Transverse colon (tissue), 4 donors: Measurements from ENCODE around the gene ENDOV.

Experiments used
- CTCF ChIP-seq, 5 experiments: fragments of 200-600 bp in 3 of 5; fragments of 450-650 bp in 2 of 5; sonication (generic) in 3 of 5; IDR thresholded peaks; 1 replicate in 2 of 5; 2 replicates in 3 of 5; pipeline ENCODE4 v1.5.1; 2016 to 2017; ENCODE audit warnings: antibody characterized with exemption in 5 of 5, inconsistent platforms in 3 of 5, mild to moderate bottlenecking in 2 of 5, moderate library complexity in 1 of 5
- EP300 ChIP-seq: sonication (generic); formaldehyde crosslinking; IDR thresholded peaks from one replicate; pipeline ENCODE4 v1.6.1; 2017; ENCODE audit warnings: antibody characterized with exemption, low read depth
- POLR2AphosphoS5 ChIP-seq, 3 donors: sonication (generic); formaldehyde crosslinking; IDR thresholded peaks; one replicate each; pipeline ENCODE4 v1.6.1; 2016; ENCODE audit warnings: antibody characterized with exemption in 3 of 3

GRCh38 chr17:80487511-80487910 lies 72.5 kb downstream of the ENDOV start:
- TF ChIP-seq POLR2AphosphoS5 (IDR thresholded peaks at IDR 0.05) (no peak), EP300 (no peak), CTCF (IDR thresholded peaks at IDR 0.05) (no peak)
